PC-9 (cell line): ENCODE data around the gene GABPB1. TPM values are rescaled to one million over a fixed set of nuclear protein-coding genes. Genes with fewer than 3 reads are reported as not detected.

ENCODE experiments used
- BruUV-seq: library from RNA; stranded (reverse); fragments of 400-500 nt; replicated peaks from 2 replicates; lab custom pipeline; 2021; lab: Mats Ljungman, UMichigan
- CTCF ChIA-PET: fragments of 300-600 bp; sonication (Branson Sonifier 250); formaldehyde crosslinking; loops from one replicate; lab custom pipeline; 2022; ENCODE audit warnings: antibody characterized with exemption; lab: Charles Lee
- POLR2A ChIA-PET: fragments of 300-600 bp; sonication (Branson Sonifier 250); formaldehyde crosslinking; loops from one replicate; lab custom pipeline; 2022; ENCODE audit warnings: antibody characterized with exemption; ENCODE audit not compliant: unreplicated experiment; lab: Charles Lee
- DNase-seq, 2 experiments: peaks; one replicate each; pipeline versions ENCODE4 v3.0.0 to v3.0.0-alpha.2; 2015 to 2022; ENCODE audit warnings: mixed read lengths in 1 of 2
- H2AFZ ChIP-seq: fragments of 200-600 bp; sonication (generic); 2 replicates; pipeline ENCODE4 v1.8.1; 2017; ENCODE audit warnings: antibody characterized with exemption
- H3F3A ChIP-seq: fragments of 200-600 bp; sonication (generic); 2 replicates; pipeline ENCODE4 v1.8.1; 2017; ENCODE audit warnings: antibody characterized with exemption, mild to moderate bottlenecking, low read depth; ENCODE audit not compliant: insufficient read depth
- H3K27ac ChIP-seq: fragments of 200-600 bp; sonication (generic); 2 replicates; pipeline ENCODE4 v1.6.1; 2016; ENCODE audit warnings: mixed run types
- H3K27me3 ChIP-seq: fragments of 200-600 bp; sonication (generic); 2 replicates; pipeline ENCODE4 v1.6.1; 2016; ENCODE audit warnings: low read depth, mixed run types; ENCODE audit not compliant: insufficient read depth
- H3K36me3 ChIP-seq: fragments of 200-600 bp; sonication (generic); 2 replicates; pipeline ENCODE4 v1.6.1; 2016; ENCODE audit warnings: low read depth, mixed run types
- H3K4me1 ChIP-seq: fragments of 200-600 bp; sonication (generic); replicated peaks from 2 replicates; pipeline ENCODE4 v1.6.1; 2016; ENCODE audit warnings: mixed run types; ENCODE audit not compliant: insufficient read depth
- H3K4me2 ChIP-seq: fragments of 200-600 bp; sonication (generic); 2 replicates; pipeline ENCODE4 v1.6.1; 2017; ENCODE audit warnings: mixed run types
- H3K4me3 ChIP-seq: fragments of 200-600 bp; sonication (generic); 2 replicates; pipeline ENCODE4 v1.6.1; 2016; ENCODE audit warnings: mixed run types
- H3K79me2 ChIP-seq: fragments of 200-600 bp; sonication (generic); 2 replicates; pipeline ENCODE4 v1.6.1; 2017; ENCODE audit warnings: low read depth, mixed run types
- H3K9me2 ChIP-seq: fragments of 200-600 bp; sonication (generic); 2 replicates; pipeline ENCODE4 v1.8.1; 2017; ENCODE audit warnings: mild to moderate bottlenecking; ENCODE audit not compliant: insufficient read depth
- H3K9me3 ChIP-seq: fragments of 200-600 bp; sonication (generic); 2 replicates; pipeline ENCODE4 v1.8.1; 2016; ENCODE audit warnings: low read depth; ENCODE audit not compliant: insufficient read depth
- H4K20me1 ChIP-seq: fragments of 200-600 bp; sonication (generic); 2 replicates; pipeline ENCODE4 v1.8.1; 2017; ENCODE audit not compliant: insufficient read depth
- CTCF ChIP-seq: fragments of 200-600 bp; sonication (generic); conservative IDR thresholded peaks from 2 replicates; pipeline ENCODE4 v1.6.1; 2017; ENCODE audit warnings: mixed run types, antibody characterized with exemption, mild to moderate bottlenecking, moderate library complexity
- EZH2 ChIP-seq: fragments of 200-600 bp; sonication (generic); IDR thresholded peaks from 2 replicates; pipeline ENCODE4 v1.8.0; 2017; ENCODE audit warnings: antibody characterized with exemption, low read depth
- intact Hi-C: fragments of 100-400 bp; cut with micrococcal nuclease; formaldehyde crosslinking; loops from one replicate; pipeline ENCODE4 v1.10.0; 2022; ENCODE audit not compliant: unreplicated experiment
- total RNA-seq: library from RNA; stranded (reverse); gene quantifications from 2 replicates; pipeline ENCODE4 v1.2.3, GENCODE V29; 2021

Gene GABPB1
- total RNA-seq, 1 experiment from 2014 or later = 21.7 TPM

- no peak overlapping the region for H2AFZ ChIP-seq
- no peak for TF ChIP-seq EZH2
- no peak overlapping the region for H3K4me2 ChIP-seq
- no peaks in the 10 kb centered on the region for H3F3A ChIP-seq
- POLR2A ChIA-PET = no interaction called here
- H3K79me2 ChIP-seq = no peaks in the 10 kb centered on the region
- no peak overlapping the region for H3K27ac ChIP-seq
- no peaks in the 10 kb centered on the region for H3K9me3 ChIP-seq
- no peaks in the 10 kb centered on the region for H4K20me1 ChIP-seq
- peaks cover 7% of the 10 kb centered on the region; the same call in 1 of the 2 replicates for H3K4me1 ChIP-seq
- intact Hi-C loops = no loop called here
- BruUV-seq = no TSS peak
- H3K9me2 ChIP-seq = no peaks in the 10 kb centered on the region
- no peak overlapping the region for H3K4me3 ChIP-seq
- no peaks in the 10 kb centered on the region for H3K27me3 ChIP-seq
- no peak for DNase-seq
- 0 out of 2 replicates have a peak, but pooled peaks cover 3% of the 10 kb centered on the region for H3K36me3 ChIP-seq
- CTCF ChIA-PET = no interaction called here
These were observed 123.2 kb downstream of the GABPB1 start for GRCh38 chr15:50231761-50232160.

- BruUV-seq = no TSS peak
- H3K4me3 ChIP-seq = no peak overlapping the region
- H3K4me1 ChIP-seq = peaks cover 7% of the 10 kb centered on the region; the same call in 1 of the 2 replicates
- ChIA-PET POLR2A (no interaction called here), CTCF (interaction anchor here (0.6 kb wide), 1 partner anchor 29 kb away, joined by 5 read pairs; no protein-coding TSS in a partner anchor)
- no peak for TF ChIP-seq CTCF
- no peaks in the 10 kb centered on the region for H4K20me1 ChIP-seq
- no peaks in the 10 kb centered on the region for H3K27me3 ChIP-seq
- 0 out of 2 replicates have a peak, but pooled peaks cover 3% of the 10 kb centered on the region for H3K36me3 ChIP-seq
- no peaks in the 10 kb centered on the region for H3K79me2 ChIP-seq
- no peak overlapping the region for H3K4me2 ChIP-seq
- H3F3A ChIP-seq = no peaks in the 10 kb centered on the region
- no peaks in the 10 kb centered on the region for H3K9me2 ChIP-seq
- no peaks in the 10 kb centered on the region for H3K9me3 ChIP-seq
- H2AFZ ChIP-seq = no peak overlapping the region
- intact Hi-C loops = no loop called here
- no peak overlapping the region for H3K27ac ChIP-seq
- no peak for DNase-seq
These were observed 125.7 kb downstream of the GABPB1 start for GRCh38 chr15:50229336-50229735.

GRCh38 chr15:50228866-50229265, 126.1 kb downstream of the GABPB1 start:
- TF ChIP-seq CTCF (no peak), EZH2 (no peak)
- ChIA-PET CTCF (interaction anchor here (0.6 kb wide), 1 partner anchor 29 kb away, joined by 5 read pairs; no protein-coding TSS in a partner anchor), POLR2A (no interaction called here)
- Histone ChIP-seq H3F3A (no peaks in the 10 kb centered on the region), H3K36me3 (0 out of 2 replicates have a peak, but pooled peaks cover 3% of the 10 kb centered on the region), H3K27me3 (no peaks in the 10 kb centered on the region), H3K4me3 (no peak overlapping the region), H3K9me3 (no peaks in the 10 kb centered on the region), H4K20me1 (no peaks in the 10 kb centered on the region), H3K4me2 (no peak overlapping the region), H3K79me2 (no peaks in the 10 kb centered on the region), H3K4me1 (peaks cover 7% of the 10 kb centered on the region; the same call in 1 of the 2 replicates), H2AFZ (no peak overlapping the region), H3K27ac (no peak overlapping the region), H3K9me2 (no peaks in the 10 kb centered on the region)
- BruUV-seq = no TSS peak
- intact Hi-C loops = no loop called here
- no peak for DNase-seq

- no peak overlapping the region for H2AFZ ChIP-seq
These were observed 127.9 kb downstream of the GABPB1 start for GRCh38 chr15:50227076-50227475.

More at GRCh38 chr15:50227076-50227475, 127.9 kb downstream of the GABPB1 start:
- TF ChIP-seq EZH2 (no peak), CTCF (no peak)
- no peaks in the 10 kb centered on the region for H3K9me2 ChIP-seq
- no peak overlapping the region for H3K4me2 ChIP-seq
- CTCF ChIA-PET = no interaction called here
- H3K27ac ChIP-seq = no peak overlapping the region
- BruUV-seq = no TSS peak
- H3K79me2 ChIP-seq = no peaks in the 10 kb centered on the region
- no peaks in the 10 kb centered on the region for H3K9me3 ChIP-seq
- POLR2A ChIA-PET = no interaction called here
- no peaks in the 10 kb centered on the region for H3K4me1 ChIP-seq
- intact Hi-C loops = no loop called here
- DNase-seq = no peak
- H3F3A ChIP-seq = no peaks in the 10 kb centered on the region
- H3K27me3 ChIP-seq = no peaks in the 10 kb centered on the region
- H4K20me1 ChIP-seq = no peaks in the 10 kb centered on the region
- H3K4me3 ChIP-seq = no peak overlapping the region
- H3K36me3 ChIP-seq = peaks cover 10% of the 10 kb centered on the region; the same call in 1 of the 2 replicates
